ENCODE data around the gene SLC39A11.

Gene SLC39A11

DNA sequence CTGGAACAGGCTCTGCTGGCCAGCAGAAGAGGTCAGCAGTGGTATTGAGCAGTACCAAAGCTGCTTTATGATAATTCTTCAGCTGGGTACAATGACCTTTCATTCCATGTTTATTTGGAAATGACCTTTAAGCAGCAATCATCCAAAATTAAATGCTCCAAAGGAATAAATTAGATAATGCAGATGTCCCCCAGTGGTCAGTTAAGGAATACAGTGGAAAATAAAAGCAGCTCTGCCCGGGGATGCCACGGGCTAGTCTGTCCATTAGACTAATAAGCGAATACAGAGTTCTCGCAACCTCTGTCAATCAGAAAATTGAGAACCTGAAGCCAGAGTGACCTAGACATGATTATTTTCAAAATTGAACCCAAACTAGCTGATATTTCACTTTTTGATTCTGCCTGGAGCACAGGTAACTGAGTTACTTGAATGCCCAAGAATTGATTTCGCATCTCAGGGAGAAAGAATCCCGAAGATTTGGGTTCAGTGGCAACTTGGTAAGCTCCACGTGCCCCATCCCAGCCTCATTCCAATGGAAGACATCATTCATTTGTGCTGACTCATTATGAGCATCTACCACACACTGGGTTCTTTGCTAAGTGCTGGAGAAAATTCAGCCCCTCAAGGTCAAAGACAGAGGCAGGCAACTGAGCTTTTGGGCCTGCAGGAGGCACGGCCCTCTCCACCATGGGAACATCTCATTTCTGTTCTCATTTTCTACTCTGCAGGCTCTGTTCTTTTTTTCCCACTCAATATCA lies 34.4 kb upstream of the SLC39A11 start:
- Histone ChIP-seq H3K9me3 (ENCODE audit: low read length) (no peaks in the 10 kb centered on the region), H3K27me3 (ENCODE audit: insufficient read depth, low read length) (no peaks in the 10 kb centered on the region), H3K36me3 (ENCODE audit: insufficient read depth, low read length) (no peaks in the 10 kb centered on the region), H3K4me1 (ENCODE audit: insufficient read depth, low read length) (no peaks in the 10 kb centered on the region), H2AFZ (ENCODE audit: low read depth, low read length) (no peak overlapping the region), H3K4me3 (ENCODE audit: low read length) (no peak overlapping the region)

DNA sequence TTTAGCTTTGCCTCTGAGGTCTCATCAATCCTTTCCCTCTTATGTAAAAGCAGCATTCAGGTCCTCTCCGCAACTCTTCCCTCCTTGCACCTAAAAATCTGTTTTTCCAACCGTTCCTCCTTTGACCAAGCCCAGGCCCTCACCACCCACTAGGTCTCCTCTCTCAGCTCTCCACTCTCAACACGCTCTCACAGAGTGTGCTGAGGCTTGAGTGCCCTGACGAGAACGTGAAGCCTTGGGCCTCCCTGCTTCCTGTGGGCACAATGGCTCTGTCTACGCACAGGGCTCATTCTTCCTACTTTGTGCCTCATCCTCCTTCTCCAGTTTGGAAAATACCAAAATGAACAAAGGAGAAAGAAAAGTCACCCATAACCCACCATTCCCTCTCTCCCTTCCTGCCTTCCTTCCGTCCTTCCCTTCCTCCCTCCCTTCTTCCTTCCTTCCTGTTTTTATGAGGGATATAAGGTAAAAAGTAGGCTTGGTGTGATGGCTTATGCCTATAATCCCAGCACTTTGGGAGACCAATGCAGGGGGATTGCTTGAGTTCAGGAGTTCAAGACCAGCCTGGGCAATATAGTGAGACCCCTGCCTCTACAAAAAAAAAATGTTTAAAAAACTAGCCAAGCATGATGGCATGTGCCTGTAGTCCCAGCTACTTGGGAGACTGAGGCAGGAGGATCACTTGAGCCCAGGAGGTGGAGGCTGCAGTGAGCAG lies 31.3 kb upstream of the SLC39A11 start:
- no peak overlapping the region for H2AFZ ChIP-seq (ENCODE audit: low read depth, low read length)

DNA sequence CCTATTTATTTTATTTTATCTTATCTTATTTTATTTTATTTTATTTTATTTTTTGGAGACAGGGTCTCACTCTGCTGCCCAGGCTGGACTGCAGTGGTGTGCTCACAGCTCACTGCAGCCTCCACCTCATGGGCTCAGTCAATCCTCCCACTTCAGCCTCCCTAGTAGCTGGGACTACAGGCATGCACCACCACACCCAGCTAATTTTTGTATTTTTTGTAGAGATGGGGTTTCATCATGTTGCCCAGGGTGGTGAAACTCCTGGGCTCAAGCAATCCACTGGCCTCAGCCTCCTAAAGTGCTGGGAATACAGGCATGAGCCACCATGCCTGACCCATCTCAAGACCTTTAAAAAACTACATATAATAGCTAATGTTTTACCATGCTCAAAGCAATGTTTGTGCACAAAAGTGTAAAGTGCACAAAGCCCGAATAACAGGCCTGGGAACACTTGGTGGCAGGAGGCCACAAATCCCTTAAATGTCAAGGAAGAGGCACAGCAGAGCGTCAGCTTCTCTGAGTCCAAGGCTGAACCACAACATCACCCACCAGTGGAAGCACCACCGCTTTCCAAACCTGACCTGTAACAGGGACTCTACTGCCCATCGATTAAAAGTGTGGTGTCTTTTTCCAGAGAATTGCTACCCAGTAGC lies 30.6 kb upstream of the SLC39A11 start:
- no peaks in the 10 kb centered on the region for H3K27me3 ChIP-seq (ENCODE audit: insufficient read depth, low read length)
- no peaks in the 10 kb centered on the region for H3K9me3 ChIP-seq (ENCODE audit: low read length)
- no peak overlapping the region for H2AFZ ChIP-seq (ENCODE audit: low read depth, low read length)
- peaks cover 2% of the 10 kb centered on the region for H3K4me1 ChIP-seq (ENCODE audit: insufficient read depth, low read length)
- H3K4me3 ChIP-seq (ENCODE audit: low read length), result no peak overlapping the region
- no peaks in the 10 kb centered on the region for H3K36me3 ChIP-seq (ENCODE audit: insufficient read depth, low read length)

More for the DNA sequence above, 31.3 kb upstream of the SLC39A11 start:
- Histone ChIP-seq H3K9me3 (ENCODE audit: low read length) (no peaks in the 10 kb centered on the region), H3K4me3 (ENCODE audit: low read length) (no peak overlapping the region), H3K27me3 (ENCODE audit: insufficient read depth, low read length) (no peaks in the 10 kb centered on the region), H3K4me1 (ENCODE audit: insufficient read depth, low read length) (no peaks in the 10 kb centered on the region), H3K36me3 (ENCODE audit: insufficient read depth, low read length) (no peaks in the 10 kb centered on the region)

DNA sequence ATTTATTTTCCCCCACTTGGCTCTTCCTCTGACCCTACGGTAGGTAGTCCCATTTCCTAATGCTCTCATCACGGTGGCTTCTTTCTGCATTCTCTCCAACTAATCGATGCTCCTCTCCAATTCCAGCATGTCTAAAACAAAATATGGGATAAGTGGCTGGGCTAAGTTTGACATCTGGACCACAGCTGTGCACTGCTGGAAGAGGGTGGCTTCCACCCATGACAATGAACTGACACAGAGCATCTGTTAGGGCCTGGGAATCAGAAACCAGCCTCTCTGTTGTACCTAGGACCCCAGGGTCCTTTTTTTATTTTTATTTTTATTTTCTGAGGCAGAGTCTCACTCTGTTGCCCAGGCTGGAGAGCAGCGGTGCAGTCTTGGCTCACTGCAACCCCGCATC lies 29.0 kb upstream of the SLC39A11 start:
- H3K27me3 ChIP-seq (ENCODE audit: insufficient read depth, low read length), result no peaks in the 10 kb centered on the region
- H3K4me1 ChIP-seq (ENCODE audit: insufficient read depth, low read length), result peaks cover 2% of the 10 kb centered on the region
- H3K36me3 ChIP-seq (ENCODE audit: insufficient read depth, low read length), result no peaks in the 10 kb centered on the region

DNA sequence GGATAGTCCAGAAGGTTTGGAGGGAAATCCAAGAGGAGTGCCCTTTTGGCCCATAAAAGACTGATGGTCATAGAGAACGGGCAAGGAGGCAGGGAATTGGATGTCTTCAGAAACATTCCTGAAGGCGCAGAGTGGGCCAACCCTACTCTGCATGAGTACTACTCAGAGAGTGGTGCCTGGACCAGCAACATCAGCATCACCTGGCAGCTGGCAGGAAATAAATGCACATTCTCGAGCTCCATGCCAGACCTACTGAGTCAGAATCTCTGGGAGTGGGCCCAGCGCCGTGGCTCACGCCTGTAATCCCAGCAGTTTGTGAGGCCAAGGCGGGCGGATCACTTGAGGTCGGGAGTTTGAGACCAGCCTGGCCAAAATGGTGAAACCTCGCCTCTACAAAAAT lies 27.1 kb upstream of the SLC39A11 start:
- no peak overlapping the region for H2AFZ ChIP-seq (ENCODE audit: low read depth, low read length)
- H3K27me3 ChIP-seq (ENCODE audit: insufficient read depth, low read length), result peaks cover 5% of the 10 kb centered on the region

More for the DNA sequence above, 29.0 kb upstream of the SLC39A11 start:
- H3K4me3 ChIP-seq (ENCODE audit: low read length), result no peak overlapping the region
- no peaks in the 10 kb centered on the region for H3K9me3 ChIP-seq (ENCODE audit: low read length)
- no peak overlapping the region for H2AFZ ChIP-seq (ENCODE audit: low read depth, low read length)

DNA sequence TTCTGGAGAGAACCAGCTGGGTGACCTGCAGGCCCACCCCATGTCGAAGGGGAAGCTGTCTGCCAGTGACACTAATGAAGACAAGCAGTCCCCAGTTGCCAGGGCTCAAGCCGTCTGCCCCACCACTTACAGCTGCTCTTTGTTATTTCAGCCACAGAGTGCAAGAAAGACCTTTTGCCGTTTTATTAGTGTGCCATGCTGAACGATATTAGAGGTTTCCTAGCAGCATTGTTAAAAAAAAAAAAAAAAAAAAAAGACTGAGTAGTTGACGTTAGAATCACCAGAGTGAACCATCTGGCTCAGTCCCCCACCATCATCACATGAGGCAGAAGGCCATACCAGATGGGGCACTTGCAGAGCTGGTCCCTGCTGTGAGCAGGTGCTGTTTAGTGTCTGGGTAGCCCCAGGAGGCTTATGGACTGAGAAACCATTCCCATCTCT lies 26.5 kb upstream of the SLC39A11 start:
- Histone ChIP-seq H3K27me3 (ENCODE audit: insufficient read depth, low read length) (peaks cover 5% of the 10 kb centered on the region), H3K9me3 (ENCODE audit: low read length) (no peaks in the 10 kb centered on the region), H3K36me3 (ENCODE audit: insufficient read depth, low read length) (no peaks in the 10 kb centered on the region), H3K4me1 (ENCODE audit: insufficient read depth, low read length) (peaks cover 2% of the 10 kb centered on the region), H3K4me3 (ENCODE audit: low read length) (no peak overlapping the region), H2AFZ (ENCODE audit: low read depth, low read length) (no peak overlapping the region)

More for the DNA sequence above, 27.1 kb upstream of the SLC39A11 start:
- no peaks in the 10 kb centered on the region for H3K9me3 ChIP-seq (ENCODE audit: low read length)
- H3K4me1 ChIP-seq (ENCODE audit: insufficient read depth, low read length), result peaks cover 2% of the 10 kb centered on the region
- H3K4me3 ChIP-seq (ENCODE audit: low read length), result no peak overlapping the region
- no peaks in the 10 kb centered on the region for H3K36me3 ChIP-seq (ENCODE audit: insufficient read depth, low read length)

DNA sequence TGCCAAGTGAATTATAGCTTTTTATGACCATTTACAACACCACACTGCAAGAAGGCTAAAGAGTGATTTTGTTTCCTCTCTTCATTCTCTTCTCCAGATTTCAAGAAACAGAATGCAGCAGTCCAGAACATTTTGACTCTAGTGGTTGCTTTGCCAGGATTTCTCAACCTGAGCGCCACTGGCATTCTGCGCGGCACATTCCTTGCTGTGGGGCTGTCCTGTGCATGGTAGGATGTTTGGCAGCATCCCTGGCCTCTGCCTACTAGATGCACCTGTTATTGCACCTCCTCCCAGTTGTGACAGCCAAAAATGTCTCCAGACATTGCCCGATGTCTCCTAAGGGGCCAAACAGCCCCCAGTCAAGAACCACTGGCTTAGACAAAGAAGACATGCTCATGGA lies 25.7 kb upstream of the SLC39A11 start:
- Histone ChIP-seq H3K4me3 (ENCODE audit: low read length) (no peak overlapping the region), H3K9me3 (ENCODE audit: low read length) (no peaks in the 10 kb centered on the region), H2AFZ (ENCODE audit: low read depth, low read length) (no peak overlapping the region), H3K27me3 (ENCODE audit: insufficient read depth, low read length) (peaks cover 5% of the 10 kb centered on the region), H3K4me1 (ENCODE audit: insufficient read depth, low read length) (peaks cover 2% of the 10 kb centered on the region), H3K36me3 (ENCODE audit: insufficient read depth, low read length) (no peaks in the 10 kb centered on the region)

DNA sequence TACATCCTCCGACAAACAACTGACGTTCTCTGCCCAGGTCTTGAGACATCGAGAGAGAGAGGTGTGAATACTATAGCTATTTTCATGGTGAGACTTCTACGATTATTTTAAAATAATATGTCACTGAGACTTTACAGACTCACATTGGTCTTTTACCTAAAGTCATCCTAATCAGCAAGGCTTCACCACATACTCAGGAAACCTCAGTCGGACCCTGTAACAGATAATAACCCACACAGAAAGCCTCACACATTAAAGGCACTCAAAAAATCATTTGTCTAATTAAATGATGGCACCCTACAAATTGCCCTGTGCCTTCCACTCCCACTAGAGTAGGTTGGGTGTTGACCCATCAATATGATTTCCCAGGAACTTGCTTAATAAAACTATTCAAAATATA lies 19.8 kb upstream of the SLC39A11 start:
- H3K36me3 ChIP-seq (ENCODE audit: insufficient read depth, low read length), result no peaks in the 10 kb centered on the region
- H3K9me3 ChIP-seq (ENCODE audit: low read length), result no peaks in the 10 kb centered on the region
- no peak overlapping the region for H3K4me3 ChIP-seq (ENCODE audit: low read length)
- peaks cover 5% of the 10 kb centered on the region for H3K27me3 ChIP-seq (ENCODE audit: insufficient read depth, low read length)
- no peak overlapping the region for H2AFZ ChIP-seq (ENCODE audit: low read depth, low read length)
- no peaks in the 10 kb centered on the region for H3K4me1 ChIP-seq (ENCODE audit: insufficient read depth, low read length)

DNA sequence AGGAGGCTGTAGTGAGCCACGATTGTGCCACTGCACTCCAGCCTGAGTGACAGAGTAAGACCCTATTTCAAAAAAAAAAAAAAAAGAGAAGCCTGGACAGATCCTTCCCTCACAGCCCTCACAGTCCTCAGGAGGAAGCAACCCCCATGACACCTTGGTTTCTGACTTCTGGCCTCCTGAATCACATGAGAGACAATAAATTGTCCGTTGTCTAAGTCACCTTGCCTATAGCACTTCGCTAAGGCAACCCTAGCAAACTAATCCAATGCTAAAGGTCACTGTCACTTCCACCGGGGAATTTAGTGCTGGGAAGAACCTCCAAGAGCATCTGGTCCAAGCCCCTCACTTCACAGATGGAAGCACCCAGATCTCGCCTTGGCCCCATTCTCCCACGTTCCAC lies 18.9 kb upstream of the SLC39A11 start:
- peaks cover 5% of the 10 kb centered on the region for H3K27me3 ChIP-seq (ENCODE audit: insufficient read depth, low read length)

DNA sequence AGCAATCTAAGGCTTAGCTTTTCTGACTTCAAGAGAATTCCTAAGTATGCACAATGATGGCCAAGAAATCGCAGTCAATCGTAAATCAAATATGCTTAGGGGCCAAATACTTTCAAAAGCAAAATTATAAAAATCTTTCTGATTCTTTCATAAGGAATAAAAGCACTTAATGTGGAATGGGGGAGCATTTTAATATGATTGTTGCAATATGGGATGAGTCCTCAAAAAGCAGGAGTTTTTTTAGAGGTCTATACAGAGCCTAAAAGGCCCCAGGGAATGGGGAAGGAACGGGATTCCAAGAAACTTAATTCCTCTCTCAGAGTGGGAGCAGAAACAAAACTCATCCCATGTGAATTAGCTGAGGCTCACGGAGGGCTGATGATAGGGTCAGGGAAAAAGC lies 14.7 kb upstream of the SLC39A11 start:
- Histone ChIP-seq H3K4me3 (ENCODE audit: low read length) (no peak overlapping the region), H3K9me3 (ENCODE audit: low read length) (peaks cover 4% of the 10 kb centered on the region), H3K27me3 (ENCODE audit: insufficient read depth, low read length) (no peaks in the 10 kb centered on the region)

More for the DNA sequence above, 18.9 kb upstream of the SLC39A11 start:
- no peak overlapping the region for H2AFZ ChIP-seq (ENCODE audit: low read depth, low read length)
- no peaks in the 10 kb centered on the region for H3K9me3 ChIP-seq (ENCODE audit: low read length)
- H3K4me1 ChIP-seq (ENCODE audit: insufficient read depth, low read length), result no peaks in the 10 kb centered on the region
- no peak overlapping the region for H3K4me3 ChIP-seq (ENCODE audit: low read length)
- no peaks in the 10 kb centered on the region for H3K36me3 ChIP-seq (ENCODE audit: insufficient read depth, low read length)

DNA sequence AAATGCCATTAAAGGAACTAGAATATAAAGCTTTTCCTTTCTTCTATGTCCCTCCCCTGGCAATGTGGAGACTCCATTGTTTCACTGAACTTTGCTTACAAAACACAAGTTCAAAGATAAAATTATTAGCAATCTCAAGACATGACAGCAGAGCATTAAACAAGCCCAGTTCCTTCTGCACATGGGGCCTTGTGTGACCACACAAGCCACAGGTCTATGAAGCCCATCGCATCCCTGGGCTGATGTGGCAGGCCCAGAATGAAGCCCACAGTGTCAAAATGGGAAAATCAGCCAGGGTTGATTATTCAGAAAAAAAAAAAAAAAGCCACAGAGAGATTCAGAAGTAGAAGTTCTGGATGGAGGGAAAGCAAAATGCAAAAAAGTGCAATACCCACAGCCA lies 12.9 kb upstream of the SLC39A11 start:
- H3K36me3 ChIP-seq (ENCODE audit: insufficient read depth, low read length), result no peaks in the 10 kb centered on the region
- H2AFZ ChIP-seq (ENCODE audit: low read depth, low read length), result no peak overlapping the region
- H3K9me3 ChIP-seq (ENCODE audit: low read length), result peaks cover 4% of the 10 kb centered on the region
- no peaks in the 10 kb centered on the region for H3K27me3 ChIP-seq (ENCODE audit: insufficient read depth, low read length)
- H3K4me1 ChIP-seq (ENCODE audit: insufficient read depth, low read length), result no peaks in the 10 kb centered on the region
- no peak overlapping the region for H3K4me3 ChIP-seq (ENCODE audit: low read length)

More for the DNA sequence above, 14.7 kb upstream of the SLC39A11 start:
- H3K4me1 ChIP-seq (ENCODE audit: insufficient read depth, low read length), result no peaks in the 10 kb centered on the region
- no peak overlapping the region for H2AFZ ChIP-seq (ENCODE audit: low read depth, low read length)
- no peaks in the 10 kb centered on the region for H3K36me3 ChIP-seq (ENCODE audit: insufficient read depth, low read length)

DNA sequence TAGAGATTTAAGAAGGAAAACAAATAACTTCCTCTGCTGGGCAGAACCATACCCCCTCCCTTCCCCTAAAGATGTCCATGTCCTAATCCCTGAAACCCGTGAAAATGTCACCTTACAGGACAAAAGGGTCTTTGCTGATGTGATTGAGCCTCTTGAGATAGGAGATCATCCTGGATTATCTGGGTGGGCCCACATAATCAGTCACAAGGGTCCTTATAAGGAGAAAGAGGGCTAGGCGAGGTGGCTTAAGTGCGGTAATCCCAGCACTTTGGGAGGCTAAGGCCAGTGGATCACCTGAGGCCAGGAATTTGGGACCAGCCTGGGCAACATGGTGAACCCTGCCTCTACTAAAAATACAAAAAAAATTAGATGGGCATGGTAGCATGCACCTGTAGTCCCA lies 12.0 kb upstream of the SLC39A11 start:
- Histone ChIP-seq H2AFZ (ENCODE audit: low read depth, low read length) (no peak overlapping the region), H3K36me3 (ENCODE audit: insufficient read depth, low read length) (no peaks in the 10 kb centered on the region), H3K4me3 (ENCODE audit: low read length) (no peak overlapping the region), H3K27me3 (ENCODE audit: insufficient read depth, low read length) (peaks cover 2% of the 10 kb centered on the region), H3K4me1 (ENCODE audit: insufficient read depth, low read length) (no peaks in the 10 kb centered on the region), H3K9me3 (ENCODE audit: low read length) (peaks cover 4% of the 10 kb centered on the region)

DNA sequence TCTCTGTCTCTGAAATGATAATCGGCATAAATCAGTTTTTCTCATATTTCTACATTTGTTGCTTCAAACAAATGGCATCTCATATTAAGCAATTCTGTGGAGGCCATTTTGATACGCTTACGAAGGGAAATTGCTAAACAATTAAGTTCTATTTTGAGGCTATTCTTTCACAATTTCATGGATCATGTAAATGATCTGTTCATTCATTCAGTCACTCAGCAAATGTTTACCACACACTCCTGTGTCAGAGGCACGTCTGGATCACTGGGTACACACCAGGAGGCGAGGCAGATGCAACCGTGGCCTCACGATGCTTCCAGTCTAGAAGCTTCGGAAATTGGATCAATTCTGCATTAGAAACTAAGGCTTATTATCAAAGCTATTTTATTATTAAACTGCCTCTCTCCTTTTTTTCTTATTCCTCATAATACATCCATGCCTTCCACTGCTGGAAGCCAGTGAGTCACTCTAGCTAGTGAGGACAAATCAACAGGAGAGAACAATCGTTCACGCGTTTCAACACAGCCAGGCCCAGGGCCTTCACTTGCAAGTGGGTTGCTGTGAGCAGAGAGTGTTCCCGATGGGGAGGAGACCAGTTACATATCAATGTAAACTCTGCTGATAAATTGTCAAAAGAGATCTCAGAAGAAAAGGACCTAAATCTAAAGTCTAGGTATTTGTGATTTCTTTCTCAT lies 11.3 kb upstream of the SLC39A11 start:
- Histone ChIP-seq H3K4me3 (ENCODE audit: low read length) (no peak overlapping the region), H3K36me3 (ENCODE audit: insufficient read depth, low read length) (no peaks in the 10 kb centered on the region), H3K9me3 (ENCODE audit: low read length) (peaks cover 4% of the 10 kb centered on the region), H2AFZ (ENCODE audit: low read depth, low read length) (no peak overlapping the region), H3K27me3 (ENCODE audit: insufficient read depth, low read length) (peaks cover 2% of the 10 kb centered on the region), H3K4me1 (ENCODE audit: insufficient read depth, low read length) (no peaks in the 10 kb centered on the region)

Measured in neuron (in vitro differentiated cells).